ENCODE measurements around the gene ART3.

DNA sequence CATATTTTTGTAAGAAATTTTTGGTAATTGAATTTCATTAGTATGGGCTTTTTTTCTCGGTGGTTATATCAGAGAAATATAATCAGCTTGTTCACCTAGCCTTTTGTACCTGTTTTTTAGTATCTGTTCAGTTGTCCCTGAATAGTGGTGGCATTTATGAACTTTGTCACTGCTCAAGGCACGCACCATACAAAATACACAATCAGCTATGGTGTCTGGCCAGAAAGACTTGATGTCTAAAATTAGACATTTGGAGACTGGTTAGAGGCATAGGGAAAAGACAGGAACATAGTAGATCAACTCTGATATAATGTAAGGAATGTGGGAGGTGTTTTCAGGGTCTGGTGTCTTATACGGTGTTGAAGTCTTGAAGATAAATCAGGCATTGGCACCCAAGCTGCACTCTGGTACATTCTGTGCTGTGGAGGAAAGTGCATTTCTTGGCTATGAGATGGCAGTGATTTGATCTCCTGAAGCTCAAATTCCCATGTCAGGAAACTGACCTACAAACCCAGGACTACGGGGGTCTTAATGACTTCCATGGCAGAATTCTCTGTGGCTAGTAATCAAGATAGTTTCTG lies 3.6 kb downstream of the ART3 start:
- TF ChIP-seq, protein P1, sequence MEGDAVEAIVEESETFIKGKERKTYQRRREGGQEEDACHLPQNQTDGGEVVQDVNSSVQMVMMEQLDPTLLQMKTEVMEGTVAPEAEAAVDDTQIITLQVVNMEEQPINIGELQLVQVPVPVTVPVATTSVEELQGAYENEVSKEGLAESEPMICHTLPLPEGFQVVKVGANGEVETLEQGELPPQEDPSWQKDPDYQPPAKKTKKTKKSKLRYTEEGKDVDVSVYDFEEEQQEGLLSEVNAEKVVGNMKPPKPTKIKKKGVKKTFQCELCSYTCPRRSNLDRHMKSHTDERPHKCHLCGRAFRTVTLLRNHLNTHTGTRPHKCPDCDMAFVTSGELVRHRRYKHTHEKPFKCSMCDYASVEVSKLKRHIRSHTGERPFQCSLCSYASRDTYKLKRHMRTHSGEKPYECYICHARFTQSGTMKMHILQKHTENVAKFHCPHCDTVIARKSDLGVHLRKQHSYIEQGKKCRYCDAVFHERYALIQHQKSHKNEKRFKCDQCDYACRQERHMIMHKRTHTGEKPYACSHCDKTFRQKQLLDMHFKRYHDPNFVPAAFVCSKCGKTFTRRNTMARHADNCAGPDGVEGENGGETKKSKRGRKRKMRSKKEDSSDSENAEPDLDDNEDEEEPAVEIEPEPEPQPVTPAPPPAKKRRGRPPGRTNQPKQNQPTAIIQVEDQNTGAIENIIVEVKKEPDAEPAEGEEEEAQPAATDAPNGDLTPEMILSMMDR (IDR thresholded peaks at IDR 0.05; ENCODE audit: insufficient read depth, low read length), result no peak
- TF ChIP-seq GABPA (IDR thresholded peaks at IDR 0.05; ENCODE audit: low read depth) (no peak), POLR2AphosphoS5 (IDR thresholded peaks at IDR 0.05; ENCODE audit: low read depth) (no peak)
- TF ChIP-seq, protein P2, sequence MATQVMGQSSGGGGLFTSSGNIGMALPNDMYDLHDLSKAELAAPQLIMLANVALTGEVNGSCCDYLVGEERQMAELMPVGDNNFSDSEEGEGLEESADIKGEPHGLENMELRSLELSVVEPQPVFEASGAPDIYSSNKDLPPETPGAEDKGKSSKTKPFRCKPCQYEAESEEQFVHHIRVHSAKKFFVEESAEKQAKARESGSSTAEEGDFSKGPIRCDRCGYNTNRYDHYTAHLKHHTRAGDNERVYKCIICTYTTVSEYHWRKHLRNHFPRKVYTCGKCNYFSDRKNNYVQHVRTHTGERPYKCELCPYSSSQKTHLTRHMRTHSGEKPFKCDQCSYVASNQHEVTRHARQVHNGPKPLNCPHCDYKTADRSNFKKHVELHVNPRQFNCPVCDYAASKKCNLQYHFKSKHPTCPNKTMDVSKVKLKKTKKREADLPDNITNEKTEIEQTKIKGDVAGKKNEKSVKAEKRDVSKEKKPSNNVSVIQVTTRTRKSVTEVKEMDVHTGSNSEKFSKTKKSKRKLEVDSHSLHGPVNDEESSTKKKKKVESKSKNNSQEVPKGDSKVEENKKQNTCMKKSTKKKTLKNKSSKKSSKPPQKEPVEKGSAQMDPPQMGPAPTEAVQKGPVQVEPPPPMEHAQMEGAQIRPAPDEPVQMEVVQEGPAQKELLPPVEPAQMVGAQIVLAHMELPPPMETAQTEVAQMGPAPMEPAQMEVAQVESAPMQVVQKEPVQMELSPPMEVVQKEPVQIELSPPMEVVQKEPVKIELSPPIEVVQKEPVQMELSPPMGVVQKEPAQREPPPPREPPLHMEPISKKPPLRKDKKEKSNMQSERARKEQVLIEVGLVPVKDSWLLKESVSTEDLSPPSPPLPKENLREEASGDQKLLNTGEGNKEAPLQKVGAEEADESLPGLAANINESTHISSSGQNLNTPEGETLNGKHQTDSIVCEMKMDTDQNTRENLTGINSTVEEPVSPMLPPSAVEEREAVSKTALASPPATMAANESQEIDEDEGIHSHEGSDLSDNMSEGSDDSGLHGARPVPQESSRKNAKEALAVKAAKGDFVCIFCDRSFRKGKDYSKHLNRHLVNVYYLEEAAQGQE (IDR thresholded peaks at IDR 0.05; ENCODE audit: insufficient replicate concordance, low read depth), result no peak

Measured in HL-60 (cell line).